ENCODE results near the gene EXOSC1. TPM values are rescaled to one million over a fixed set of nuclear protein-coding genes. Genes with fewer than 3 reads are reported as not detected.

The EXOSC1 gene
- total and polyA plus RNA-seq, 2 donors (not counting 3 experiments of a cell fraction or from before 2014, with no cell fraction given), result 50.7 to 52.9 TPM

GRCh38 chr10:97481071-97481470, 35.3 kb upstream of the EXOSC1 start:
- no peaks in the 10 kb centered on the region for H3K4me1 ChIP-seq (ENCODE audit: control insufficient read depth, extremely low read depth, insufficient read depth, low read length)
- ChIA-PET POLR2A (no interaction called here), CTCF (interaction anchor here (1.0 kb wide), 1 partner anchor 115 kb away, joined by 3 read pairs; no protein-coding TSS in a partner anchor)
- H3K9me3 ChIP-seq (replicated peaks; ENCODE audit: control insufficient read depth, insufficient read depth, low read length), result no peaks in the 10 kb centered on the region
- FAIRE-seq, result no peak
- H3K9ac ChIP-seq (replicated peaks; ENCODE audit: extremely low read depth, insufficient read depth, low read length), result no peak overlapping the region
- no peak for TF ChIP-seq EZH2 (IDR thresholded peaks at IDR 0.05; ENCODE audit: borderline replicate concordance, low read depth, low read length, severe bottlenecking)
- TF ChIP-seq MYC (IDR thresholded peaks at IDR 0.05; ENCODE audit: low read depth, low read length), result no peak
- no peak for TF ChIP-seq CTCF (IDR thresholded peaks at IDR 0.05; ENCODE audit: extremely low read depth in 1 of 2, insufficient read depth in 1 of 2, low read depth in 1 of 2, low read length in 2 of 2)
- TF ChIP-seq POLR2AphosphoS5 (IDR thresholded peaks at IDR 0.05; ENCODE audit: insufficient read depth, low read depth, low read length), result no peak
- no peak for TF ChIP-seq MAX (IDR thresholded peaks at IDR 0.05; ENCODE audit: insufficient read depth, insufficient read length)
- TF ChIP-seq FOS (IDR thresholded peaks at IDR 0.05; ENCODE audit: borderline replicate concordance, insufficient read depth, low read length), result no peak
- no peak for TF ChIP-seq JUN (IDR thresholded peaks at IDR 0.05; ENCODE audit: borderline replicate concordance, insufficient read depth, insufficient read length, low read depth)
- no peak for TF ChIP-seq POLR2A (IDR thresholded peaks at IDR 0.05; ENCODE audit: low read depth, low read length)
- no peak for TF ChIP-seq GATA2 (IDR thresholded peaks at IDR 0.05; ENCODE audit: insufficient read depth, insufficient read length, low read depth, low read length)
- dilution Hi-C loops (cut with MboI; ENCODE audit: extremely low pct_ligation_motif_present, low sequenced_read_pairs) (no loop called here), intact Hi-C loops (cut with micrococcal nuclease) (no loop called here)
- no TSS peak for BruUV-seq (replicated peaks)
- no peak overlapping the region for H2AFZ ChIP-seq (ENCODE audit: low read depth, low read length)
- H3K4me2 ChIP-seq (ENCODE audit: insufficient read depth, low read length), result no peak overlapping the region
- H3K79me2 ChIP-seq (ENCODE audit: control insufficient read depth, insufficient read depth, low read length), result peaks cover 22% of the 10 kb centered on the region
- H3K9me1 ChIP-seq (replicated peaks; ENCODE audit: control insufficient read depth, extremely low read depth, insufficient read depth, low read length), result no peaks in the 10 kb centered on the region
- peaks cover 16 to 27% of the 10 kb centered on the region in 2 experiments for H3K36me3 ChIP-seq (ENCODE audit: control insufficient read depth in 2 of 2, extremely low read depth in 1 of 2, insufficient read depth in 2 of 2, low read length in 2 of 2)
- no peaks in the 10 kb centered on the region for H4K20me1 ChIP-seq (replicated peaks; ENCODE audit: control insufficient read depth, extremely low read depth, insufficient read depth, low read length)
- no peaks in the 10 kb centered on the region for H3K27me3 ChIP-seq (ENCODE audit: control insufficient read depth in 2 of 2, insufficient read depth in 2 of 2, low read length in 2 of 2)
- H3K27ac ChIP-seq (ENCODE audit: insufficient read depth, low read depth, low read length), result no peak overlapping the region
- no peak overlapping the region for H3K4me3 ChIP-seq (replicated peaks in 1 of 3; ENCODE audit: insufficient read depth in 1 of 3, low read depth in 1 of 3, low read length in 3 of 3)
- DNase-seq (ENCODE audit: low read depth, low spot score), result no peak
